Transverse colon (tissue), 4 donors: ENCODE data around the gene MTFP1. TPM values are rescaled to one million over a fixed set of nuclear protein-coding genes. Genes with fewer than 3 reads are reported as not detected.

Source experiments
- DNase-seq: peaks from one replicate; pipeline ENCODE4 v3.0.0-alpha.2; 2019
- H3K27ac ChIP-seq, 4 donors: fragments of 200-600 bp; sonication (generic); 2 replicates each; pipeline ENCODE4 v1.5.1; 2016 to 2018; ENCODE audit warnings: inconsistent platforms in 4 of 4
- H3K27me3 ChIP-seq: fragments of 200-600 bp; sonication (generic); 2 replicates; pipeline ENCODE4 v1.5.1; 2017; ENCODE audit warnings: inconsistent platforms
- H3K36me3 ChIP-seq, 4 donors: fragments of 200-600 bp; sonication (generic); 2 replicates each; pipeline ENCODE4 v1.5.1; 2017 to 2019; ENCODE audit warnings: inconsistent platforms in 4 of 4
- H3K4me1 ChIP-seq, 4 donors: fragments of 200-600 bp; sonication (generic); 2 replicates each; pipeline ENCODE4 v1.5.1; 2017 to 2020; ENCODE audit warnings: inconsistent platforms in 4 of 4
- H3K4me3 ChIP-seq, 4 donors: fragments of 200-600 bp; sonication (generic); 1 replicate in 1 of 4; 2 replicates in 3 of 4; pipeline versions ENCODE4 v1.5.1 to v1.6.1; 2017 to 2019; ENCODE audit warnings: inconsistent platforms in 4 of 4
- H3K9me3 ChIP-seq, 2 donors: fragments of 200-600 bp; sonication (generic); 2 replicates each; pipeline ENCODE4 v1.5.1; 2017 to 2019; ENCODE audit warnings: inconsistent platforms in 2 of 2
- CTCF ChIP-seq, 5 experiments: fragments of 200-600 bp in 3 of 5; fragments of 450-650 bp in 2 of 5; sonication (generic) in 3 of 5; IDR thresholded peaks; 1 replicate in 2 of 5; 2 replicates in 3 of 5; pipeline ENCODE4 v1.5.1; 2016 to 2017; ENCODE audit warnings: antibody characterized with exemption in 5 of 5, inconsistent platforms in 3 of 5, mild to moderate bottlenecking in 2 of 5, moderate library complexity in 1 of 5
- EP300 ChIP-seq: sonication (generic); formaldehyde crosslinking; IDR thresholded peaks from one replicate; pipeline ENCODE4 v1.6.1; 2017; ENCODE audit warnings: antibody characterized with exemption, low read depth
- POLR2A ChIP-seq: fragments of 450-650 bp; IDR thresholded peaks from one replicate; pipeline ENCODE4 v1.6.1; 2016; ENCODE audit warnings: antibody characterized with exemption, mild to moderate bottlenecking, moderate library complexity
- POLR2AphosphoS5 ChIP-seq, 3 donors: sonication (generic); formaldehyde crosslinking; IDR thresholded peaks; one replicate each; pipeline ENCODE4 v1.6.1; 2016; ENCODE audit warnings: antibody characterized with exemption in 3 of 3
- WGBS, 2 donors: methylation state at CpG; one replicate each; pipeline ENCODE4 v1.1.5; 2018; ENCODE audit warnings: low coverage in 1 of 2; 5-methylcytosine and 5-hydroxymethylcytosine counted together
- in situ Hi-C, 4 donors: fragments of 200-750 bp; cut with MboI; loops; one replicate each; pipeline versions ENCODE4 v1.15.0 to v1.15.1; 2017; ENCODE audit warnings: low sequenced_read_pairs in 3 of 4, low pct_ligation_motif_present in 1 of 4, low pct_unique_long_range_greater_than_20kb in 1 of 4
- intact Hi-C: fragments of 100-400 bp; cut with DNase I; formaldehyde crosslinking; loops from one replicate; pipeline ENCODE4 v1.15.1; 2023; ENCODE audit warnings: low total_unique reads
- total RNA-seq, 4 donors: library from RNA; depleted of rRNA; stranded (reverse); fragments of >200 nt; gene quantifications; one replicate each; pipeline ENCODE4 v1.1.0, GENCODE V29; 2016

The MTFP1 gene
- total RNA-seq, 4 donors from 2014 or later, result 2.0 to 48.6 (median 21.4) TPM

GRCh38 chr22:30439226-30439625 lies 13.7 kb downstream of the MTFP1 start:
- no peak for DNase-seq
- intact Hi-C loops (no loop called here), in situ Hi-C loops (no loop called here)
- Histone ChIP-seq H3K4me1 (peaks cover 0 to 7% (median 3%) of the 10 kb centered on the region in 4 donors), H3K4me3 (no peak overlapping the region), H3K27ac (no peak overlapping the region), H3K36me3 (no peaks in the 10 kb centered on the region), H3K9me3 (no peaks in the 10 kb centered on the region), H3K27me3 (no peaks in the 10 kb centered on the region)
- TF ChIP-seq EP300 (no peak), POLR2AphosphoS5 (IDR thresholded peaks at IDR 0.05) (no peak), CTCF (IDR thresholded peaks at IDR 0.05) (no peak), POLR2A (no peak)
- WGBS, 2 donors, result 82 to 92% methylated on average over 4 of the region's 4 CpGs

GRCh38 chr22:30439836-30440235 lies 14.3 kb downstream of the MTFP1 start:
- Histone ChIP-seq H3K27ac (no peak overlapping the region), H3K27me3 (no peaks in the 10 kb centered on the region), H3K36me3 (no peaks in the 10 kb centered on the region), H3K4me1 (peaks cover 0 to 7% (median 3%) of the 10 kb centered on the region in 4 donors), H3K4me3 (no peak overlapping the region), H3K9me3 (no peaks in the 10 kb centered on the region)
- 60 to 84% methylated on average over 1 to 11 of the region's 11 CpGs for WGBS, 2 donors
- no peak for DNase-seq
- in situ Hi-C loops (no loop called here), intact Hi-C loops (no loop called here)
- TF ChIP-seq CTCF (IDR thresholded peaks at IDR 0.05) (no peak), POLR2A (no peak), EP300 (no peak), POLR2AphosphoS5 (IDR thresholded peaks at IDR 0.05) (no peak)

GRCh38 chr22:30441088-30441487 lies 15.5 kb downstream of the MTFP1 start:
- in situ Hi-C loops, result no loop called here

GRCh38 chr22:30444632-30445437 lies 19.3 kb downstream of the MTFP1 start:
- peak; percentile 48 for DNase-seq
- H3K27me3 ChIP-seq, result no peaks in the 10 kb centered on the region
- no peaks in the 10 kb centered on the region for H3K9me3 ChIP-seq
- no peak for TF ChIP-seq EP300
- no peak for TF ChIP-seq POLR2AphosphoS5 (IDR thresholded peaks at IDR 0.05)
- TF ChIP-seq POLR2A, result no peak
- peak; percentile 62 to 74 (median 71) for TF ChIP-seq CTCF (IDR thresholded peaks at IDR 0.05)
- intact Hi-C loops, result no loop called here
- H3K27ac ChIP-seq, result no peak overlapping the region
- no peak overlapping the region for H3K4me3 ChIP-seq
- in situ Hi-C loops, result no loop called here
- H3K36me3 ChIP-seq, result no peaks in the 10 kb centered on the region
- no peaks in the 10 kb centered on the region for H3K4me1 ChIP-seq
- 8 to 21% methylated on average over 2 to 11 of the region's 11 CpGs for WGBS, 2 donors

More at GRCh38 chr22:30441088-30441487, 15.5 kb downstream of the MTFP1 start:
- H3K9me3 ChIP-seq, result no peaks in the 10 kb centered on the region
- H3K36me3 ChIP-seq, result no peaks in the 10 kb centered on the region
- DNase-seq, result no peak
- H3K27ac ChIP-seq, result no peak overlapping the region
- no peak overlapping the region for H3K4me3 ChIP-seq
- no peaks in the 10 kb centered on the region for H3K27me3 ChIP-seq
- WGBS, 2 donors, result 80 to 91% methylated on average over 6 to 9 of the region's 9 CpGs
- TF ChIP-seq POLR2A (no peak), POLR2AphosphoS5 (IDR thresholded peaks at IDR 0.05) (no peak)
- peaks cover 0 to 7% (median 3%) of the 10 kb centered on the region in 4 donors for H3K4me1 ChIP-seq
- intact Hi-C loops, result no loop called here
